HepG2 (cell line): ENCODE data around the gene BTG2. TPM values are rescaled to one million over a fixed set of nuclear protein-coding genes. Genes with fewer than 3 reads are reported as not detected.
A peak's percentile ranks its signal among the peaks of the same experiment; 100 is the strongest.

Experiments used
- ARNT2 ChIP-seq: sonication (generic); formaldehyde crosslinking; IDR thresholded peaks from 2 replicates; pipeline ENCODE4 v1.8.0; 2022; ENCODE audit warnings: mild to moderate bottlenecking, low read depth, missing genetic modification reagents, moderate library complexity
- BHLHE40 ChIP-seq: IDR thresholded peaks from 2 replicates; pipeline ENCODE4 v1.6.1; 2011; ENCODE audit warnings: low read length, improper control_type of control experiment
- CENPT ChIP-seq: sonication (generic); formaldehyde crosslinking; IDR thresholded peaks from 2 replicates; pipeline ENCODE4 v1.8.0; 2022; ENCODE audit warnings: low read depth, mild to moderate bottlenecking, moderate library complexity, missing genetic modification reagents
- LCORL ChIP-seq, 2 experiments: fragments of 450-650 bp in 1 of 2; sonication (generic) in 1 of 2; formaldehyde crosslinking in 1 of 2; IDR thresholded peaks; 2 replicates each; pipeline versions ENCODE4 v1.5.0 to v1.6.1; 2017 to 2020; ENCODE audit warnings: antibody characterized with exemption in 1 of 2, missing genetic modification reagents in 1 of 2
- PRMT3 ChIP-seq: sonication (generic); formaldehyde crosslinking; IDR thresholded peaks from 2 replicates; pipeline ENCODE4 v1.8.1; 2022; ENCODE audit warnings: low read depth, mild to moderate bottlenecking, moderate library complexity, missing genetic modification reagents, borderline replicate concordance
- SKI ChIP-seq: fragments of 450-650 bp; IDR thresholded peaks from one replicate; pipeline ENCODE4 v1.6.1; 2018; ENCODE audit warnings: mild to moderate bottlenecking; ENCODE audit not compliant: partially characterized antibody
- TARDBP ChIP-seq: sonication (generic); formaldehyde crosslinking; IDR thresholded peaks from 2 replicates; pipeline ENCODE4 v1.8.0; 2022; ENCODE audit warnings: mild to moderate bottlenecking, missing genetic modification reagents
- ZBTB38 ChIP-seq: sonication (generic); formaldehyde crosslinking; IDR thresholded peaks from 2 replicates; pipeline ENCODE4 v1.5.1; 2020; ENCODE audit warnings: mild to moderate bottlenecking, missing genetic modification reagents
- ZNF121 ChIP-seq: sonication (generic); formaldehyde crosslinking; IDR thresholded peaks from 2 replicates; pipeline ENCODE4 v1.5.0; 2020; ENCODE audit warnings: mild to moderate bottlenecking, missing genetic modification reagents
- ZNF232 ChIP-seq: sonication (generic); formaldehyde crosslinking; IDR thresholded peaks from 2 replicates; pipeline ENCODE4 v1.4.0; 2020; ENCODE audit warnings: missing genetic modification reagents, borderline replicate concordance
- ZNF253 ChIP-seq: sonication (generic); formaldehyde crosslinking; IDR thresholded peaks from 2 replicates; pipeline ENCODE4 v1.8.0; 2022; ENCODE audit warnings: mild to moderate bottlenecking, missing genetic modification reagents, borderline replicate concordance
- ZNF333 ChIP-seq: sonication (generic); formaldehyde crosslinking; IDR thresholded peaks from 2 replicates; pipeline ENCODE4 v1.4.0; 2020; ENCODE audit warnings: mild to moderate bottlenecking, missing genetic modification reagents, borderline replicate concordance
- ZNF724P ChIP-seq: sonication (generic); formaldehyde crosslinking; IDR thresholded peaks from 2 replicates; pipeline ENCODE4 v1.8.0; 2022; ENCODE audit warnings: missing genetic modification reagents, borderline replicate concordance
- polyA plus RNA-seq, 8 experiments: library from polyadenylated mRNA; depleted of rRNA in 3 of 8; stranded (reverse) in 7 of 8; unstranded in 1 of 8; fragments of >200 nt; fragmentation: Illumina TruSeq in 4 of 8; extraction: Trizol in 4 of 8; gene quantifications; 2 replicates each; pipeline versions ENCODE4 v1.2.1 to v1.2.3, GENCODE V29; 2011 to 2016; ENCODE audit warnings: low read depth in 4 of 8, missing spikeins in 1 of 8, mixed read lengths in 1 of 8; ENCODE audit not compliant: insufficient read depth in 1 of 8
- total RNA-seq, 5 experiments: library from RNA; depleted of rRNA; stranded (reverse); fragments of >200 nt; fragmentation: Illumina TruSeq; extraction: Trizol; gene quantifications; 2 replicates each; pipeline ENCODE4 v1.2.3, GENCODE V29; 2016; ENCODE audit warnings: low read depth in 1 of 5
- TF ChIP-seq, protein P1 (sequence below): sonication (generic); formaldehyde crosslinking; IDR thresholded peaks from 2 replicates; pipeline ENCODE4 v1.5.1; 2020; ENCODE audit warnings: mild to moderate bottlenecking, missing genetic modification reagents, moderate library complexity
- TF ChIP-seq, protein P2 (sequence below): sonication (generic); formaldehyde crosslinking; IDR thresholded peaks from 2 replicates; pipeline ENCODE4 v1.5.1; 2020; ENCODE audit warnings: missing genetic modification reagents, mild to moderate bottlenecking, borderline replicate concordance
- TF ChIP-seq, protein P3 (sequence below): IDR thresholded peaks from 2 replicates; pipeline ENCODE4 v1.6.1; 2016; ENCODE audit warnings: low read depth, control low read depth
- TF ChIP-seq, protein P4 (sequence below): sonication (generic); IDR thresholded peaks from 2 replicates; pipeline ENCODE4 v1.6.1; 2016; ENCODE audit warnings: low read depth, borderline replicate concordance
- TF ChIP-seq, protein P5 (sequence below): IDR thresholded peaks from 2 replicates; pipeline ENCODE4 v1.6.1; 2016; ENCODE audit warnings: missing compliant biosample characterization, missing genetic modification reagents, borderline replicate concordance

The BTG2 gene
- total and polyA plus RNA-seq, 2 of the 13 experiments (the other 11 are each of a cell fraction or from before 2014, with no cell fraction given), result 13.6 to 18.3 TPM

DNA sequence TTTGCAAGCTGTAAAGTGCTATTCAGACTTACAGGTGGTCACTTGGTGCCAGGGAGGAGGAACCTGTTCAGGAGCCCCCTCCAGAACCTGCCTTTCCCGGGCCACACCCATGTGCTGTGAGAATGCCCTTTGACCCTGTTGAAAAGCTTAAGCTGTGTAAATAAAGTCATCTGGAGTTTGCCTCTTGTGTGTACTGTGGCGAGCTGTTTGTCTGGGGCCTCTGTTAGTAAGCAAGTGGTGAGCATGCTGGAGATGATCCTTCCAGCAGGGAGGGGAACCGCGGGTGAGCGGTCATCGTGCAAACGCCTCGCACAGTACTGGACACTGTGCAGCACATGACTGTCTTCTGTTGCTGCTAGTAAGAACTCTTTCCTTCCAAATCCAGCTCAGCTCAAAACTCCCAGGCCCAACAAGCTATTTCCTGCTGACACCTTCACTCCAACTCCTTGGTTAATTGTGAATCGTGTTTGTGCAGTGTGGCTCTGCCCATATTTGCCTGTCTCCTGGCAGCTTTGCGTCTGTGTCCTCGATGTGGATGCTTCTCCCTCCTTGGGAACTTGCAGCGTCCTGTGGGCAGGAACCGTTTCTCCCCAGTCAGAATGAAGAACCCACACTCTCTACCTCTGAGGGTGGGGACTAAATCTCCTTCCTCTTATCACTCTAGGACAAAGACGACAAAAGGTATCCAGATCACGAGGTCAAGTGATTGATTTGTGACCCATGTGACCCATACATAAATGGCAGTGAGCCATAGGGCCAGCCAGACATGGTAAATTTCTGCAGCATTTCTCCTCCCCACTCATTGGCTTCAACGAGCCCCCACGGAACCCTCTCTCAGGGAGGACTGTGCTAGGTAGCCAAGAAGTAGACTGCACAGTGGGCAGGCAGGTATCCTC, 13.9 kb upstream of the BTG2 start (continued):
- TF ChIP-seq TARDBP (CRISPR knock-in tag) (no peak), CENPT (CRISPR knock-in tag) (0 out of 2 replicates have a peak, but pooled peaks have one; percentile 46), ARNT2 (CRISPR knock-in tag) (peak; percentile 55; the same call in 1 of the 2 replicates), ZNF724P (CRISPR knock-in tag) (no peak), BHLHE40 (0 out of 2 replicates have a peak, but pooled peaks have one; percentile 28), ZNF121 (CRISPR knock-in tag) (no peak), PRMT3 (CRISPR knock-in tag) (no peak), SKI (peak; percentile 41), ZNF232 (CRISPR knock-in tag) (peak; percentile 68; the same call in 1 of the 2 replicates), LCORL (IDR thresholded peaks at IDR 0.05) (no peak), LCORL (CRISPR knock-in tag; IDR thresholded peaks at IDR 0.05) (peak; percentile 40; the same call in 1 of the 2 replicates), ZNF253 (CRISPR knock-in tag) (0 out of 2 replicates have a peak, but pooled peaks have one; percentile 43), ZNF333 (CRISPR knock-in tag) (no peak), ZBTB38 (CRISPR knock-in tag) (no peak)
- TF ChIP-seq, protein P1, sequence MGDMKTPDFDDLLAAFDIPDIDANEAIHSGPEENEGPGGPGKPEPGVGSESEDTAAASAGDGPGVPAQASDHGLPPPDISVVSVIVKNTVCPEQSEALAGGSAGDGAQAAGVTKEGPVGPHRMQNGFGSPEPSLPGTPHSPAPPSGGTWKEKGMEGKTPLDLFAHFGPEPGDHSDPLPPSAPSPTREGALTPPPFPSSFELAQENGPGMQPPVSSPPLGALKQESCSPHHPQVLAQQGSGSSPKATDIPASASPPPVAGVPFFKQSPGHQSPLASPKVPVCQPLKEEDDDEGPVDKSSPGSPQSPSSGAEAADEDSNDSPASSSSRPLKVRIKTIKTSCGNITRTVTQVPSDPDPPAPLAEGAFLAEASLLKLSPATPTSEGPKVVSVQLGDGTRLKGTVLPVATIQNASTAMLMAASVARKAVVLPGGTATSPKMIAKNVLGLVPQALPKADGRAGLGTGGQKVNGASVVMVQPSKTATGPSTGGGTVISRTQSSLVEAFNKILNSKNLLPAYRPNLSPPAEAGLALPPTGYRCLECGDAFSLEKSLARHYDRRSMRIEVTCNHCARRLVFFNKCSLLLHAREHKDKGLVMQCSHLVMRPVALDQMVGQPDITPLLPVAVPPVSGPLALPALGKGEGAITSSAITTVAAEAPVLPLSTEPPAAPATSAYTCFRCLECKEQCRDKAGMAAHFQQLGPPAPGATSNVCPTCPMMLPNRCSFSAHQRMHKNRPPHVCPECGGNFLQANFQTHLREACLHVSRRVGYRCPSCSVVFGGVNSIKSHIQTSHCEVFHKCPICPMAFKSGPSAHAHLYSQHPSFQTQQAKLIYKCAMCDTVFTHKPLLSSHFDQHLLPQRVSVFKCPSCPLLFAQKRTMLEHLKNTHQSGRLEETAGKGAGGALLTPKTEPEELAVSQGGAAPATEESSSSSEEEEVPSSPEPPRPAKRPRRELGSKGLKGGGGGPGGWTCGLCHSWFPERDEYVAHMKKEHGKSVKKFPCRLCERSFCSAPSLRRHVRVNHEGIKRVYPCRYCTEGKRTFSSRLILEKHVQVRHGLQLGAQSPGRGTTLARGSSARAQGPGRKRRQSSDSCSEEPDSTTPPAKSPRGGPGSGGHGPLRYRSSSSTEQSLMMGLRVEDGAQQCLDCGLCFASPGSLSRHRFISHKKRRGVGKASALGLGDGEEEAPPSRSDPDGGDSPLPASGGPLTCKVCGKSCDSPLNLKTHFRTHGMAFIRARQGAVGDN, result peak; percentile 51; the same call in 1 of the 2 replicates
- TF ChIP-seq, protein P2, sequence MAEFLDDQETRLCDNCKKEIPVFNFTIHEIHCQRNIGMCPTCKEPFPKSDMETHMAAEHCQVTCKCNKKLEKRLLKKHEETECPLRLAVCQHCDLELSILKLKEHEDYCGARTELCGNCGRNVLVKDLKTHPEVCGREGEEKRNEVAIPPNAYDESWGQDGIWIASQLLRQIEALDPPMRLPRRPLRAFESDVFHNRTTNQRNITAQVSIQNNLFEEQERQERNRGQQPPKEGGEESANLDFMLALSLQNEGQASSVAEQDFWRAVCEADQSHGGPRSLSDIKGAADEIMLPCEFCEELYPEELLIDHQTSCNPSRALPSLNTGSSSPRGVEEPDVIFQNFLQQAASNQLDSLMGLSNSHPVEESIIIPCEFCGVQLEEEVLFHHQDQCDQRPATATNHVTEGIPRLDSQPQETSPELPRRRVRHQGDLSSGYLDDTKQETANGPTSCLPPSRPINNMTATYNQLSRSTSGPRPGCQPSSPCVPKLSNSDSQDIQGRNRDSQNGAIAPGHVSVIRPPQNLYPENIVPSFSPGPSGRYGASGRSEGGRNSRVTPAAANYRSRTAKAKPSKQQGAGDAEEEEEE (CRISPR knock-in tag), result no peak
- TF ChIP-seq, protein P3, sequence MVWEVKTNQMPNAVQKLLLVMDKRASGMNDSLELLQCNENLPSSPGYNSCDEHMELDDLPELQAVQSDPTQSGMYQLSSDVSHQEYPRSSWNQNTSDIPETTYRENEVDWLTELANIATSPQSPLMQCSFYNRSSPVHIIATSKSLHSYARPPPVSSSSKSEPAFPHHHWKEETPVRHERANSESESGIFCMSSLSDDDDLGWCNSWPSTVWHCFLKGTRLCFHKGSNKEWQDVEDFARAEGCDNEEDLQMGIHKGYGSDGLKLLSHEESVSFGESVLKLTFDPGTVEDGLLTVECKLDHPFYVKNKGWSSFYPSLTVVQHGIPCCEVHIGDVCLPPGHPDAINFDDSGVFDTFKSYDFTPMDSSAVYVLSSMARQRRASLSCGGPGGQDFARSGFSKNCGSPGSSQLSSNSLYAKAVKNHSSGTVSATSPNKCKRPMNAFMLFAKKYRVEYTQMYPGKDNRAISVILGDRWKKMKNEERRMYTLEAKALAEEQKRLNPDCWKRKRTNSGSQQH (CRISPR knock-in tag), result no peak
- TF ChIP-seq, protein P4, sequence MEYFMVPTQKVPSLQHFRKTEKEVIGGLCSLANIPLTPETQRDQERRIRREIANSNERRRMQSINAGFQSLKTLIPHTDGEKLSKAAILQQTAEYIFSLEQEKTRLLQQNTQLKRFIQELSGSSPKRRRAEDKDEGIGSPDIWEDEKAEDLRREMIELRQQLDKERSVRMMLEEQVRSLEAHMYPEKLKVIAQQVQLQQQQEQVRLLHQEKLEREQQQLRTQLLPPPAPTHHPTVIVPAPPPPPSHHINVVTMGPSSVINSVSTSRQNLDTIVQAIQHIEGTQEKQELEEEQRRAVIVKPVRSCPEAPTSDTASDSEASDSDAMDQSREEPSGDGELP, result 0 out of 2 replicates have a peak, but pooled peaks have one; percentile 21
- TF ChIP-seq, protein P5, sequence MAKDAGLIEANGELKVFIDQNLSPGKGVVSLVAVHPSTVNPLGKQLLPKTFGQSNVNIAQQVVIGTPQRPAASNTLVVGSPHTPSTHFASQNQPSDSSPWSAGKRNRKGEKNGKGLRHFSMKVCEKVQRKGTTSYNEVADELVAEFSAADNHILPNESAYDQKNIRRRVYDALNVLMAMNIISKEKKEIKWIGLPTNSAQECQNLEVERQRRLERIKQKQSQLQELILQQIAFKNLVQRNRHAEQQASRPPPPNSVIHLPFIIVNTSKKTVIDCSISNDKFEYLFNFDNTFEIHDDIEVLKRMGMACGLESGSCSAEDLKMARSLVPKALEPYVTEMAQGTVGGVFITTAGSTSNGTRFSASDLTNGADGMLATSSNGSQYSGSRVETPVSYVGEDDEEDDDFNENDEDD (CRISPR knock-in tag), result peak; percentile 47; the same call in 1 of the 2 replicates
